BJ (cell line): ENCODE measurements around the gene DNAH14. TPM values are rescaled to one million over a fixed set of nuclear protein-coding genes. Genes with fewer than 3 reads are reported as not detected.
A peak's percentile ranks its signal among the peaks of the same experiment; 100 is the strongest.

Experiments
- CTCF ChIA-PET: fragments of 350-600 bp; formaldehyde crosslinking; extraction: SDS; loops from one replicate; lab custom pipeline; 2021; ENCODE audit warnings: antibody characterized with exemption, inconsistent platforms; lab: Yijun Ruan, JAX
- POLR2A ChIA-PET: fragments of 300-600 bp; sonication (Branson Sonifier 250); formaldehyde crosslinking; extraction: SDS; loops from one replicate; lab custom pipeline; 2021; ENCODE audit warnings: antibody characterized with exemption; lab: Charles Lee
- DNase-seq: peaks from one replicate; pipeline ENCODE4 v3.0.0-alpha.2; 2011; ENCODE audit warnings: low read depth
- H3K27me3 ChIP-seq: 2 replicates; pipeline ENCODE4 v1.6.0; 2011; ENCODE audit warnings: low read length; ENCODE audit not compliant: control insufficient read depth, insufficient read depth
- H3K36me3 ChIP-seq: 2 replicates; pipeline ENCODE4 v1.5.1; 2011; ENCODE audit warnings: low read length; ENCODE audit not compliant: control insufficient read depth, insufficient read depth
- H3K4me3 ChIP-seq: 2 replicates; pipeline ENCODE4 v1.5.1; 2011; ENCODE audit warnings: low read depth, mild to moderate bottlenecking, control low read depth, low read length
- CTCF ChIP-seq: IDR thresholded peaks from 2 replicates; pipeline ENCODE4 v1.5.1; 2011; ENCODE audit warnings: low read depth, mild to moderate bottlenecking, control low read depth, inconsistent platforms, low read length, moderate library complexity; ENCODE audit not compliant: insufficient read depth
- polyA plus RNA-seq: library from polyadenylated mRNA; depleted of rRNA; stranded (reverse); fragments of >200 nt; gene quantifications from 2 replicates; pipeline ENCODE4 v1.2.3, GENCODE V29; 2011

DNAH14 gene
- polyA plus RNA-seq, 1 experiment, result 1.6 TPM

GRCh38 chr1:225428881-225429455 lies 499.5 kb downstream of the DNAH14 start:
- Histone ChIP-seq H3K27me3 (no peaks in the 10 kb centered on the region), H3K36me3 (no peaks in the 10 kb centered on the region), H3K4me3 (peak overlapping the region; percentile 81)
- ChIA-PET POLR2A (interaction anchor here (0.5 kb wide), 1 partner anchor 495 kb away, joined by 3 read pairs; the partner anchor contains the start of gene PYCR2), CTCF (interaction anchor here (1.2 kb wide), 1 partner anchor 10 kb away, joined by 4 read pairs; no protein-coding TSS in a partner anchor)
- no peak for TF ChIP-seq CTCF
- no peak for DNase-seq

GRCh38 chr1:225430301-225430700 lies 500.8 kb downstream of the DNAH14 start:
- CTCF ChIA-PET, result interaction anchor here (0.8 kb wide), 1 partner anchor 635 kb away, joined by 3 read pairs; no protein-coding TSS in a partner anchor
- no peak for DNase-seq
- POLR2A ChIA-PET, result no interaction called here
- H3K4me3 ChIP-seq, result no peak overlapping the region
- no peak for TF ChIP-seq CTCF
- H3K36me3 ChIP-seq, result no peaks in the 10 kb centered on the region
- peaks cover 2% of the 10 kb centered on the region; the same call in 1 of the 2 replicates for H3K27me3 ChIP-seq

- POLR2A ChIA-PET, result no interaction called here
- Histone ChIP-seq H3K4me3 (no peak overlapping the region), H3K27me3 (peaks cover 3% of the 10 kb centered on the region), H3K36me3 (no peaks in the 10 kb centered on the region)
- no peak for TF ChIP-seq CTCF
- CTCF ChIA-PET, result no interaction called here
- no peak for DNase-seq
These were observed 501.8 kb downstream of the DNAH14 start for GRCh38 chr1:225431081-225431863.

- DNase-seq, result no peak
- H3K36me3 ChIP-seq, result no peaks in the 10 kb centered on the region
- ChIA-PET CTCF (no interaction called here), POLR2A (no interaction called here)
- peaks cover 4% of the 10 kb centered on the region for H3K27me3 ChIP-seq
- H3K4me3 ChIP-seq, result no peak overlapping the region
- no peak for TF ChIP-seq CTCF
These were observed 504.6 kb downstream of the DNAH14 start for GRCh38 chr1:225434046-225434445.

GRCh38 chr1:225435076-225435475 lies 505.6 kb downstream of the DNAH14 start:
- no peak overlapping the region for H3K4me3 ChIP-seq
- ChIA-PET CTCF (no interaction called here), POLR2A (no interaction called here)
- TF ChIP-seq CTCF, result no peak
- no peaks in the 10 kb centered on the region for H3K36me3 ChIP-seq
- H3K27me3 ChIP-seq, result peaks cover 4% of the 10 kb centered on the region
- no peak for DNase-seq
